OCI-LY7 (cell line): ENCODE measurements around the gene EME1. TPM values are rescaled to one million over a fixed set of nuclear protein-coding genes. Genes with fewer than 3 reads are reported as not detected.

Source experiments
- BruUV-seq: library from RNA; stranded (reverse); fragments of 400-500 nt; replicated peaks from 2 replicates; lab custom pipeline; 2021; lab: Mats Ljungman, UMichigan
- CTCF ChIA-PET: fragments of 300-600 bp; sonication (Branson Sonifier 250); formaldehyde crosslinking; loops from one replicate; lab custom pipeline; 2022; ENCODE audit warnings: antibody characterized with exemption; ENCODE audit not compliant: unreplicated experiment; lab: Charles Lee
- POLR2A ChIA-PET: fragments of 300-600 bp; sonication (Branson Sonifier 250); formaldehyde crosslinking; loops from one replicate; lab custom pipeline; 2022; ENCODE audit warnings: antibody characterized with exemption; lab: Charles Lee
- DNase-seq: peaks from one replicate; pipeline ENCODE4 v3.0.0-alpha.2; 2015; ENCODE audit warnings: low spot score
- H2AFZ ChIP-seq: fragments of 200-600 bp; sonication (generic), shearing (Covaris generic); 2 replicates; pipeline ENCODE4 v1.6.1; 2014; ENCODE audit warnings: mild to moderate bottlenecking, antibody characterized with exemption, low read length, moderate library complexity
- H3K27ac ChIP-seq: fragments of 200-600 bp; sonication (generic); 2 replicates; pipeline ENCODE4 v1.5.1; 2014; ENCODE audit warnings: mixed run types, low read depth, mild to moderate bottlenecking, moderate library complexity, low read length, inconsistent platforms; ENCODE audit not compliant: poor library complexity, severe bottlenecking
- H3K36me3 ChIP-seq: fragments of 200-600 bp; sonication (generic); 2 replicates; pipeline ENCODE4 v1.6.1; 2014; ENCODE audit warnings: mild to moderate bottlenecking, antibody characterized with exemption, low read length, moderate library complexity, mixed read lengths; ENCODE audit not compliant: insufficient read depth
- H3K4me1 ChIP-seq: fragments of 200-600 bp; sonication (generic); 2 replicates; pipeline ENCODE4 v1.5.1; 2014; ENCODE audit warnings: mild to moderate bottlenecking, low read length; ENCODE audit not compliant: insufficient read depth, poor library complexity, severe bottlenecking
- H3K4me2 ChIP-seq: fragments of 200-600 bp; sonication (generic); 2 replicates; pipeline ENCODE4 v1.6.1; 2014; ENCODE audit warnings: mild to moderate bottlenecking, low read length
- H3K4me3 ChIP-seq: fragments of 200-600 bp; sonication (generic); 2 replicates; pipeline ENCODE4 v1.5.1; 2014; ENCODE audit warnings: mild to moderate bottlenecking, low read depth, low read length; ENCODE audit not compliant: poor library complexity, severe bottlenecking
- H3K79me2 ChIP-seq: fragments of 200-600 bp; sonication (generic); 2 replicates; pipeline ENCODE4 v1.6.1; 2016; ENCODE audit warnings: low read depth, mild to moderate bottlenecking, low read length, moderate library complexity, mixed read lengths; ENCODE audit not compliant: insufficient read depth
- H3K9me2 ChIP-seq: fragments of 200-600 bp; sonication (generic); 2 replicates; pipeline ENCODE4 v1.6.1; 2016; ENCODE audit warnings: mild to moderate bottlenecking, low read length, mixed read lengths; ENCODE audit not compliant: insufficient read depth
- H3K9me3 ChIP-seq: fragments of 200-600 bp; sonication (generic); 2 replicates; pipeline ENCODE4 v1.6.1; 2014; ENCODE audit warnings: mild to moderate bottlenecking, mixed run types, low read length, mixed read lengths
- H4K20me1 ChIP-seq: fragments of 200-600 bp; sonication (generic); 2 replicates; pipeline ENCODE4 v1.6.1; 2014; ENCODE audit warnings: mild to moderate bottlenecking, antibody characterized with exemption, low read length, moderate library complexity, mixed read lengths; ENCODE audit not compliant: insufficient read depth
- EZH2phosphoT487 ChIP-seq: fragments of 200-600 bp; sonication (generic); IDR thresholded peaks from 2 replicates; pipeline ENCODE4 v1.6.1; 2018; ENCODE audit warnings: low read depth, borderline replicate concordance, mild to moderate bottlenecking, mixed run types, antibody characterized with exemption, low read length, moderate library complexity, mixed read lengths
- intact Hi-C: fragments of 100-400 bp; cut with micrococcal nuclease; formaldehyde crosslinking; loops from one replicate; pipeline ENCODE4 v1.10.0; 2022; ENCODE audit not compliant: unreplicated experiment
- total RNA-seq, 2 experiments: library from RNA; depleted of rRNA in 1 of 2; stranded (reverse); fragments of >200 nt in 1 of 2; shearing (Covaris generic) in 1 of 2; gene quantifications; 2 replicates each; pipeline ENCODE4 v1.2.3, GENCODE V29; 2014 to 2022
- TF ChIP-seq, protein P1 (sequence below): fragments of 200-600 bp; sonication (generic); conservative IDR thresholded peaks from 2 replicates; pipeline ENCODE4 v1.5.1; 2014; ENCODE audit warnings: mild to moderate bottlenecking, antibody characterized with exemption, low read length, moderate library complexity, mixed read lengths

Gene EME1
- total RNA-seq, 2 experiments from 2014 or later = 25.2 to 34.2 TPM

DNA sequence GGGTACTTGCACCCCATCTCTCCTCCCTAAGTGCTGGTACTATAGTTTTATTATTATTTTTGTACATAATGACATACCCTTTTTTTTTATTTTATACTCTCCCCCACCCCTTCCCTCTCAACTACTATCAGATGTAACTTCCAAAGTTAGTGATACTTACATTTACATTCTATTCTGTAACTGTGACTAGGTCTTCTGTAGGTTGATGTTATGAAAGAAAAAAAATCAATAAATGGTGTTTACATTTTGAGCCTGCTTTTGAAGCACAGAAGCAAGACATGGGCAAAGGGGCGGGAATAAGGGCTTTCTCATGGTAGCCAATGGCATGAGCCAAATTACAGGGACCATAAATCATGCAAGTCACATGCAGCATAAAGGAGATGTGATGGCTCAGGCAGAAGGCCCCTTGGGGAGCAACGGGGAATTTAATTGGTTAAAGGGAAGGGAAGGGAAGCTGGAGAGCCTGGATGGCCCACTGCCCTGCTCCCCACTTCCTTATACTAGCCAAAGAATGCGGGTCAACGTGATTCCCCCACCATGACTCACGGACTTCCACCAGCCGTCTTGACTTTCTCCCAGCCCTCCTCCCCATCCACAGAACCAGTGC lies 50.6 kb downstream of the EME1 start:
- Histone ChIP-seq H3K79me2 (no peaks in the 10 kb centered on the region), H3K9me2 (no peaks in the 10 kb centered on the region), H3K4me2 (no peak overlapping the region), H3K4me1 (peaks cover 40% of the 10 kb centered on the region), H2AFZ (no peak overlapping the region), H3K9me3 (no peaks in the 10 kb centered on the region; the same call in 1 of the 2 replicates), H3K27ac (no peak overlapping the region), H3K4me3 (no peak overlapping the region), H3K36me3 (no peaks in the 10 kb centered on the region), H4K20me1 (no peaks in the 10 kb centered on the region)
- intact Hi-C loops = no loop called here
- ChIA-PET CTCF (no interaction called here), POLR2A (interaction anchor here (0.6 kb wide), 1 partner anchor 283 kb away, joined by 9 read pairs; no protein-coding TSS in a partner anchor)
- DNase-seq = peak; percentile 15
- TF ChIP-seq, protein P1, sequence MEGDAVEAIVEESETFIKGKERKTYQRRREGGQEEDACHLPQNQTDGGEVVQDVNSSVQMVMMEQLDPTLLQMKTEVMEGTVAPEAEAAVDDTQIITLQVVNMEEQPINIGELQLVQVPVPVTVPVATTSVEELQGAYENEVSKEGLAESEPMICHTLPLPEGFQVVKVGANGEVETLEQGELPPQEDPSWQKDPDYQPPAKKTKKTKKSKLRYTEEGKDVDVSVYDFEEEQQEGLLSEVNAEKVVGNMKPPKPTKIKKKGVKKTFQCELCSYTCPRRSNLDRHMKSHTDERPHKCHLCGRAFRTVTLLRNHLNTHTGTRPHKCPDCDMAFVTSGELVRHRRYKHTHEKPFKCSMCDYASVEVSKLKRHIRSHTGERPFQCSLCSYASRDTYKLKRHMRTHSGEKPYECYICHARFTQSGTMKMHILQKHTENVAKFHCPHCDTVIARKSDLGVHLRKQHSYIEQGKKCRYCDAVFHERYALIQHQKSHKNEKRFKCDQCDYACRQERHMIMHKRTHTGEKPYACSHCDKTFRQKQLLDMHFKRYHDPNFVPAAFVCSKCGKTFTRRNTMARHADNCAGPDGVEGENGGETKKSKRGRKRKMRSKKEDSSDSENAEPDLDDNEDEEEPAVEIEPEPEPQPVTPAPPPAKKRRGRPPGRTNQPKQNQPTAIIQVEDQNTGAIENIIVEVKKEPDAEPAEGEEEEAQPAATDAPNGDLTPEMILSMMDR = no peak
- no peak for TF ChIP-seq EZH2phosphoT487
- BruUV-seq = no TSS peak

DNA sequence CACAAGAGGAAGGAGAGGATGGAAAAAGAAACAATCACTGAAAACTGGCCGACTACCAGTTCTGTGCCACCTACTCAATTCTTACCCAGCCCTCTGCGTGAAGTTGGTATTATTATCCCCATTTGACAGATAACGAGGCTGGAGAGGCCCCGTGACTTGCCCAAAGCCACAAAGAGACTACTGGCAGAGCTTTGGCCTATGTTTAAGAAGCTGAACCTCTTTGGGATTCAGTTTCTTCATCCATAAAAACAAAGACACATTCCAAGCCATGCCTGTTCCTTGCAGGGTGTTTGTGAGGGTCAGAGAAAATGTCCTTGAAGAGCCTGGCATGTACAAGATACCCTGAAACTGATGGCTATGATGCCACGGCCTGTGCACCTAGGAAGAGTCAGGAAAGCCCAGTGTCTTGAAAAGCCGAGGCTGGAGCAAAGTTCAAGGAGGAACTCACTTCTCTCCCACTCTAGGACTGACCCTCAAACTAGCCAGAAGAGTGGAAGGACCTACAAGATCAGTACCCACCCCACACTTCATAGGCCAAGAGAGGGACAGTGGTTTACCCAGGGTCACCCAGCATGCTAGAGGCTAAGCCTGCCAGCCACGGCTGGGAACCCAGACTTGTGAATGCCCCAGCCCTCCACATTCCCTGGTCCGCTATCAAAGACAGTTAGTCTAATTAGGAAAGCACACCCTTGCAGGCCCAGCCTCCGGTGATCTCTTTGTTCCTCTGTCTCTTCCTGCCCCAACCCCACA lies 51.4 kb downstream of the EME1 start:
- Histone ChIP-seq H2AFZ (no peak overlapping the region), H3K9me3 (no peaks in the 10 kb centered on the region; the same call in 1 of the 2 replicates), H3K79me2 (no peaks in the 10 kb centered on the region), H4K20me1 (no peaks in the 10 kb centered on the region), H3K36me3 (no peaks in the 10 kb centered on the region), H3K4me2 (no peak overlapping the region), H3K4me3 (no peak overlapping the region), H3K4me1 (peaks cover 40% of the 10 kb centered on the region), H3K27ac (no peak overlapping the region), H3K9me2 (no peaks in the 10 kb centered on the region)
- ChIA-PET POLR2A (interaction anchor here (0.6 kb wide), 1 partner anchor 282 kb away, joined by 9 read pairs; no protein-coding TSS in a partner anchor), CTCF (interaction anchor here (0.6 kb wide), 1 partner anchor 27 kb away, joined by 3 read pairs; the partner anchor contains the start of gene LRRC59)
- BruUV-seq = no TSS peak
- DNase-seq = no peak
- intact Hi-C loops = no loop called here
- TF ChIP-seq EZH2phosphoT487 = no peak
- TF ChIP-seq, protein P1 = no peak
